Peyer's patch (tissue), 4 donors: Measurements from ENCODE around the gene GALNT2. TPM values are rescaled to one million over a fixed set of nuclear protein-coding genes. Genes with fewer than 3 reads are reported as not detected.

Experiments used
- DNase-seq, 3 donors: peaks; one replicate each; pipeline ENCODE4 v3.0.0-alpha.2; 2017 to 2019
- H3K27ac ChIP-seq, 4 donors: fragments of 200-600 bp; sonication (generic); one replicate each; pipeline ENCODE4 v1.5.1; 2016 to 2019
- H3K27me3 ChIP-seq, 2 donors: fragments of 200-600 bp; sonication (generic); one replicate each; pipeline ENCODE4 v1.5.1; 2019
- H3K36me3 ChIP-seq, 3 donors: fragments of 200-600 bp; sonication (generic); one replicate each; pipeline ENCODE4 v1.5.1; 2016 to 2019
- H3K4me1 ChIP-seq, 4 donors: fragments of 200-600 bp; sonication (generic); one replicate each; pipeline ENCODE4 v1.5.1; 2016 to 2019
- H3K4me3 ChIP-seq, 4 donors: fragments of 200-600 bp; sonication (generic); 1 replicate in 3 of 4; 2 replicates in 1 of 4; pipeline ENCODE4 v1.5.1; 2016 to 2019; ENCODE audit warnings: mild to moderate bottlenecking in 1 of 4
- H3K9me3 ChIP-seq, 4 donors: fragments of 200-600 bp; sonication (generic); one replicate each; pipeline ENCODE4 v1.5.1; 2016 to 2019; ENCODE audit warnings: mild to moderate bottlenecking in 1 of 4
- POLR2A ChIP-seq, 2 donors: fragments of 450-650 bp; IDR thresholded peaks; one replicate each; pipeline ENCODE4 v1.5.1; 2017; ENCODE audit warnings: antibody characterized with exemption in 2 of 2, mild to moderate bottlenecking in 2 of 2, moderate library complexity in 2 of 2
- total RNA-seq, 4 donors: library from RNA; depleted of rRNA; stranded (reverse); fragments of >200 nt; gene quantifications; one replicate each; pipeline ENCODE4 v1.1.0, GENCODE V29; 2016
- TF ChIP-seq, protein P1 (sequence below), 6 experiments: fragments of 450-650 bp in 4 of 6; fragments of 200-600 bp in 2 of 6; sonication (generic) in 1 of 6; IDR thresholded peaks; one replicate each; pipeline ENCODE4 v1.5.1; 2017 to 2019; ENCODE audit warnings: antibody characterized with exemption in 6 of 6, mild to moderate bottlenecking in 3 of 6, moderate library complexity in 1 of 6

GALNT2 gene
- total RNA-seq, 4 donors from 2014 or later: 36.3 to 52.5 (median 43.6) TPM

DNA sequence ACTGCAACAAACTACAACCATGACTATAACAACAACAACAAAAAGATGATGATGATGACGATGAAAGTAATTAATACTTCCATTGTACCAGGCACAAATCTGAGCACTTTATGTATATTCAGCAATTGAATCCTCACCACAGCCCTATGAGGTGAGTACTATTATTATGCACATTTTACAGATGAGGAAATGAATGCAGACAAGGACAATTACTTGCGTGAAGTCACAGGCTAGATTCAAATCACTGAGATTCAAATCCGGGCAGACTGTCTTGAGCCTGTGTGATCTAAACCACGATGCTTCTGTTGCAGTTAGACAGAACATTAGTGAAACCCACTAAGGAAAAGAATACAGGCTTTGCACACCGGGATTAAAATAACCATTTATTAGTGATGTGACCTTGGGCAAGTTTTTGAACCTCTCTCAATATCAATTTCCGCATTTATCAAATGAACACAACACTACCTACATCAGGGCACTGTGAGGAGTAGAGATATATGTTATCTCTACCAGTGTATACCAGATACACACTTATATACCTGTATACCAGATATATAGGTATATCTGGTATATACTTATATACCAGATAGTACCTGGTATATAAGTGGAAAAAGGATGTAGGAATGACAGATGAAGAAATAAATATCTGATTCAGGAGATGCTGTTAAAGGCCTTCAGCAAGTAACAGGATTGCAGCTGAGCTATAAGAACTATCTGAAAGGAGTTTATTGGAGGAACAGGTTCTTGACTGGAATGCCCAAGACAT lies 34.3 kb upstream of the GALNT2 start:
- Histone ChIP-seq H3K4me1 (no peaks in the 10 kb centered on the region), H3K9me3 (no peaks in the 10 kb centered on the region), H3K27ac (no peak overlapping the region), H3K36me3 (no peaks in the 10 kb centered on the region), H3K4me3 (no peak overlapping the region), H3K27me3 (no peaks in the 10 kb centered on the region)
- no peak for TF ChIP-seq POLR2A (IDR thresholded peaks at IDR 0.05)
- TF ChIP-seq, protein P1, sequence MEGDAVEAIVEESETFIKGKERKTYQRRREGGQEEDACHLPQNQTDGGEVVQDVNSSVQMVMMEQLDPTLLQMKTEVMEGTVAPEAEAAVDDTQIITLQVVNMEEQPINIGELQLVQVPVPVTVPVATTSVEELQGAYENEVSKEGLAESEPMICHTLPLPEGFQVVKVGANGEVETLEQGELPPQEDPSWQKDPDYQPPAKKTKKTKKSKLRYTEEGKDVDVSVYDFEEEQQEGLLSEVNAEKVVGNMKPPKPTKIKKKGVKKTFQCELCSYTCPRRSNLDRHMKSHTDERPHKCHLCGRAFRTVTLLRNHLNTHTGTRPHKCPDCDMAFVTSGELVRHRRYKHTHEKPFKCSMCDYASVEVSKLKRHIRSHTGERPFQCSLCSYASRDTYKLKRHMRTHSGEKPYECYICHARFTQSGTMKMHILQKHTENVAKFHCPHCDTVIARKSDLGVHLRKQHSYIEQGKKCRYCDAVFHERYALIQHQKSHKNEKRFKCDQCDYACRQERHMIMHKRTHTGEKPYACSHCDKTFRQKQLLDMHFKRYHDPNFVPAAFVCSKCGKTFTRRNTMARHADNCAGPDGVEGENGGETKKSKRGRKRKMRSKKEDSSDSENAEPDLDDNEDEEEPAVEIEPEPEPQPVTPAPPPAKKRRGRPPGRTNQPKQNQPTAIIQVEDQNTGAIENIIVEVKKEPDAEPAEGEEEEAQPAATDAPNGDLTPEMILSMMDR (IDR thresholded peaks at IDR 0.05): no peak
- DNase-seq: no peak

DNA sequence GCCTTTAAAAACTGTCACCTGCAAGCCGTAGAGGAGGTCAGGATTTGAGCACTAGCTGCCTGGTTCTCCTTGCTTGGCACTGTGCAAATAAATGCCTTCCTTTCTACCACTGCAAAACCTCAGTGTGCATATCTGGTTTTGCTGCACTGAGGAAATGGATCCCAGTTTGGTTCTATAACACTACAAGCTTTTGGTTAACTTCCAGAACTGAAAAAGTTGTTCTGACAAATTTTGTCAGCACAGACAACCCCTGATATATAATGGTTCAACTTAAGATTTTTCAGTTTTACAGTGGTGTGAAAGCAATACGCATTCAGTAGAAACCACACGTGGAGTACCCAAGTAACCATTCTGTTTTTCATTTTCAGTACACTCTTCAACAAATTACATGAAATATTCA lies 29.8 kb upstream of the GALNT2 start:
- Histone ChIP-seq H3K4me3 (no peak overlapping the region), H3K9me3 (no peaks in the 10 kb centered on the region), H3K27me3 (no peaks in the 10 kb centered on the region), H3K27ac (no peak overlapping the region), H3K4me1 (no peaks in the 10 kb centered on the region), H3K36me3 (no peaks in the 10 kb centered on the region)
- TF ChIP-seq, protein P1 (IDR thresholded peaks at IDR 0.05): no peak
- TF ChIP-seq POLR2A (IDR thresholded peaks at IDR 0.05): no peak
- no peak for DNase-seq

DNA sequence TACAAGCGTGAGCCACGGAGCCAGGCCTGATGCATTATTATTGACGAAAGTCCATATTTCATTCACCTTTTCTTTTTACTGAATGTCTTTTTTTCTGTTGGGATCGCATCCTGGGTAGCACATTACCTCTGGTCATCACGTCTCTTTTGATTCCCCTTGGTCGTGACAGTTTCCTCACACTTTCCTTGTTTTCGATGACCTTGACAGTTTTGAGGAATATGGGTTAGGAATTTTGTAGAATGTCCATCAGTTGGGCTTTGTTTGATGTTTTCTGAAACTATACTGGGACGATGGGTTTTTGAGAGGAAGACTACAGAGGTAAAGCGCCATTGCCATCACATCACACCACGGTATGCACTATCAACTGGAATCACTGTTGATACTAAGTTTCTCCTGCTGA lies 26.6 kb upstream of the GALNT2 start:
- Histone ChIP-seq H3K36me3 (no peaks in the 10 kb centered on the region), H3K4me1 (no peaks in the 10 kb centered on the region), H3K27me3 (no peaks in the 10 kb centered on the region), H3K27ac (no peak overlapping the region), H3K9me3 (no peaks in the 10 kb centered on the region), H3K4me3 (no peak overlapping the region)
- DNase-seq: no peak
- TF ChIP-seq, protein P1 (IDR thresholded peaks at IDR 0.05): no peak
- no peak for TF ChIP-seq POLR2A (IDR thresholded peaks at IDR 0.05)

DNA sequence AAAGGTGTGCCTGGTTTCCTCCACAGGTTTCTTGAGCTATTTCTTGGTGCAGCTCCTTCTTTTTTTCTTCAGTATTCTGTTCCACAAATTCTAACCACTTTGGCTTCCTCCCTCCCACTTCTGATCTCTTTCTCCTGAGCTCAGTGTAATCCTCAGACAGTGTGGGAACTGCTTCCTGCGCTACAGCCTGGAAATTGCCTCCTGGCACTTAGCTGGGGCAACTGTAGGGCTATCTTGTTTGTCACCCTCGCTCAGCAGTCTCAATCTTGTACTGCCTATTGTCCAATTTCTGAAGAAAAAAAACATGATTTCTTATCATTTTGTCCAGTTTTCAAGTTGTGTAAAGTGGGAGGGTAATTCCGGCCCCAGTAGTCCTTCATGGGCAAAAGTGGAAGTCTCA lies 24.0 kb upstream of the GALNT2 start:
- DNase-seq: no peak
- no peaks in the 10 kb centered on the region for H3K36me3 ChIP-seq
- no peaks in the 10 kb centered on the region for H3K9me3 ChIP-seq
- no peaks in the 10 kb centered on the region for H3K27me3 ChIP-seq
- H3K27ac ChIP-seq: no peak overlapping the region
- no peaks in the 10 kb centered on the region for H3K4me1 ChIP-seq
- no peak overlapping the region for H3K4me3 ChIP-seq
- no peak for TF ChIP-seq POLR2A (IDR thresholded peaks at IDR 0.05)
- TF ChIP-seq, protein P1 (IDR thresholded peaks at IDR 0.05): no peak

DNA sequence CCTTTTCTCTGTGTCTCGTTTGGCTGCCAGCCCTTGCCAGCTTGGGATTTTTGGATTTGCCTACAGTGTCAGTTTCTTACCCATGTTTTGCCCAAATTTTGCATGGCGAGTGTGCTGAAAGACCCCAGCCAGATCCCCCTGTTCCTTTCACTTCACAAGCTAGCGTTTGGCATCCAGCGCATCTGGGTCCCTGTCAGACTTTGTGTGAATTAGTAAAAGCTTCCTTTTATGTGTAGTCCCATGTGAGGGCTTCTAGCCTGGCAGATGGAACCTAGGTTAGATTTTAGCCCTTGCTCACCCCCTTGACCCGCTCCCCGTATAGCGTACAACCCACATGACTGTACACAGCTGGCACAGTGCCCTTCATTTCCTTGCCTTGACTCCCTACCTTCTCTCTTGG lies 22.3 kb upstream of the GALNT2 start:
- TF ChIP-seq, protein P1 (IDR thresholded peaks at IDR 0.05): no peak
- TF ChIP-seq POLR2A (IDR thresholded peaks at IDR 0.05): no peak
- no peaks in the 10 kb centered on the region for H3K9me3 ChIP-seq
- no peaks in the 10 kb centered on the region for H3K27me3 ChIP-seq
- no peak for DNase-seq
- no peak overlapping the region for H3K27ac ChIP-seq
- H3K4me1 ChIP-seq: no peaks in the 10 kb centered on the region
- H3K36me3 ChIP-seq: no peaks in the 10 kb centered on the region
- H3K4me3 ChIP-seq: no peak overlapping the region
